ENCODE data around the gene ELAVL2.
"Not testable (repeated sequence)": the region's sequence is repeated elsewhere in the genome, so short reads cannot be mapped to it uniquely, and the experiment has no call there.

The ELAVL2 gene

GRCh38 chr9:23728736-23729135, 97.3 kb downstream of the ELAVL2 start:
- DNase-seq (ENCODE audit: low read depth), result no peak
- no peak overlapping the region for H3K4me3 ChIP-seq (replicated peaks; ENCODE audit: low read depth, low read length)
- TF ChIP-seq, protein P1, sequence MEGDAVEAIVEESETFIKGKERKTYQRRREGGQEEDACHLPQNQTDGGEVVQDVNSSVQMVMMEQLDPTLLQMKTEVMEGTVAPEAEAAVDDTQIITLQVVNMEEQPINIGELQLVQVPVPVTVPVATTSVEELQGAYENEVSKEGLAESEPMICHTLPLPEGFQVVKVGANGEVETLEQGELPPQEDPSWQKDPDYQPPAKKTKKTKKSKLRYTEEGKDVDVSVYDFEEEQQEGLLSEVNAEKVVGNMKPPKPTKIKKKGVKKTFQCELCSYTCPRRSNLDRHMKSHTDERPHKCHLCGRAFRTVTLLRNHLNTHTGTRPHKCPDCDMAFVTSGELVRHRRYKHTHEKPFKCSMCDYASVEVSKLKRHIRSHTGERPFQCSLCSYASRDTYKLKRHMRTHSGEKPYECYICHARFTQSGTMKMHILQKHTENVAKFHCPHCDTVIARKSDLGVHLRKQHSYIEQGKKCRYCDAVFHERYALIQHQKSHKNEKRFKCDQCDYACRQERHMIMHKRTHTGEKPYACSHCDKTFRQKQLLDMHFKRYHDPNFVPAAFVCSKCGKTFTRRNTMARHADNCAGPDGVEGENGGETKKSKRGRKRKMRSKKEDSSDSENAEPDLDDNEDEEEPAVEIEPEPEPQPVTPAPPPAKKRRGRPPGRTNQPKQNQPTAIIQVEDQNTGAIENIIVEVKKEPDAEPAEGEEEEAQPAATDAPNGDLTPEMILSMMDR (IDR thresholded peaks at IDR 0.05; ENCODE audit: low read length, missing control alignments), result no peak

GRCh38 chr9:23725279-23725946, 100.6 kb downstream of the ELAVL2 start:
- no peak for DNase-seq (ENCODE audit: low read depth)
- TF ChIP-seq, protein P1 (IDR thresholded peaks at IDR 0.05; ENCODE audit: low read length, missing control alignments), result no peak
- no peak overlapping the region for H3K4me3 ChIP-seq (replicated peaks; ENCODE audit: low read depth, low read length)

DNA sequence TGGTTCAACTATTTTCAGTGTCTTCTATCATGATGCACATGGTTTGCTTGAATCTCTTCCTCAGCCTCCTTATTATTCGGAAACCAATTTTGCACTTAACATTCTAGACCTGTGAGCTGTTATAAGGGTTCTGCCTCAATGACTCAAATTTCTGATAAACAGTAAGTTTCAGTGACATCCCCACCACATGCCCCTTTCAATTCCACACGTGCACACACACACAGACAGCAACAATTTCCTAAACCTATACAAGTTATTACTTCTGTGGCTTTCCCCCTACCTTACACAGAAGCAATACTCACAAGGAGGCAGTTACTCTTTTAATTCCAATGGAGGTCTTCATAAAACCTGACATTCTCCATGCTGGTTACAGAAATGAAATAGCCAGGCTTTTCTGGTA, 102.4 kb downstream of the ELAVL2 start:
- TF ChIP-seq, protein P1 (IDR thresholded peaks at IDR 0.05; ENCODE audit: low read length, missing control alignments), result no peak
- no peak overlapping the region for H3K4me3 ChIP-seq (replicated peaks; ENCODE audit: low read depth, low read length)
- no peak for DNase-seq (ENCODE audit: low read depth)

- DNase-seq (ENCODE audit: low read depth); H3K4me3 ChIP-seq (replicated peaks; ENCODE audit: low read depth, low read length): not testable (repeated sequence)
Observed at GRCh38 chr9:23723048-23723447, 103.0 kb downstream of the ELAVL2 start.

- DNase-seq (ENCODE audit: low read depth), result no peak
Observed at GRCh38 chr9:23721466-23721865, 104.6 kb downstream of the ELAVL2 start.

GRCh38 chr9:23717505-23717904, 108.5 kb downstream of the ELAVL2 start:
- DNase-seq (ENCODE audit: low read depth), result no peak
- no peak overlapping the region for H3K4me3 ChIP-seq (replicated peaks; ENCODE audit: low read depth, low read length)
- TF ChIP-seq, protein P1 (IDR thresholded peaks at IDR 0.05; ENCODE audit: low read length, missing control alignments), result no peak

More at GRCh38 chr9:23721466-23721865, 104.6 kb downstream of the ELAVL2 start:
- TF ChIP-seq, protein P1 (IDR thresholded peaks at IDR 0.05; ENCODE audit: low read length, missing control alignments), result no peak
- H3K4me3 ChIP-seq (replicated peaks; ENCODE audit: low read depth, low read length), result no peak overlapping the region

GRCh38 chr9:23707249-23707648, 118.8 kb downstream of the ELAVL2 start:
- TF ChIP-seq, protein P1 (IDR thresholded peaks at IDR 0.05; ENCODE audit: low read length, missing control alignments), result no peak

More at GRCh38 chr9:23707249-23707648, 118.8 kb downstream of the ELAVL2 start:
- DNase-seq (ENCODE audit: low read depth), result no peak
- H3K4me3 ChIP-seq (replicated peaks; ENCODE audit: low read depth, low read length), result no peak overlapping the region

Measured in fibroblast of pulmonary artery (primary cell).